Germinal center (tissue), 1 donor: Measurements from ENCODE around the gene LRRC27.

ENCODE experiments used
- DNase-seq: peaks from one replicate; pipeline ENCODE4 v3.0.0; 2012; ENCODE audit warnings: mixed read lengths, low spot score

The LRRC27 gene

DNA sequence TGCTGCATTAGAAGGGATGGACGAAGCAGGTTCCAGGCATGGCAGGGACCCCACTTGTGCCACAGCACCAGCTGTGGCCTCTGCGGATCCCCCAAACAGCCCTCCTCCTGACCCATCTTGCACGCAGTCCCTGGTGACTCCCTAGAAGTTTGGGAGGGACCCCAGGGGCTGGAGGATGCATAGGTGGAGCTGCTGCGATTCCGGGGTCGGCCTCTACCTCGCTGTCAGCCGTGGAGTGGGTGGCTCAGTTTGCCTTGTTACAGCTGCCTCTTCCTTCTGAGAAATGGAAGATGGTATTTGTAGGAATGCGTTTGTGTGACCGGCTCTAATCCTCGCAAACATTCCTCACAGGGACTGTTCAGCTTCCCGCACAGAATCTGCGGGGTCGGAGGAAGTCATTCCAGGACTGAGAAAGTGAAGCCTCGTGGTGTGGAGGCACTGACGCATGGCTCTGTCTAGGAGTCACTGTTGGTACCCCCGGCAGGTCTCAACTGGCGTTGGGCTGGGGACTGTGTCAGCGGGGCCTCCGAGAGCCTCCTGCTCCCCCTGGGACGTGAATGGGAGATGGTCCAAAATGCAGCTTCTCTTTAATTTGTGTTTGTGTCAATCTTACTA, 82.5 kb downstream of the LRRC27 start:
- no peak for DNase-seq

GRCh38 chr10:132415255-132415654, 83.3 kb downstream of the LRRC27 start:
- DNase-seq = no peak

DNA sequence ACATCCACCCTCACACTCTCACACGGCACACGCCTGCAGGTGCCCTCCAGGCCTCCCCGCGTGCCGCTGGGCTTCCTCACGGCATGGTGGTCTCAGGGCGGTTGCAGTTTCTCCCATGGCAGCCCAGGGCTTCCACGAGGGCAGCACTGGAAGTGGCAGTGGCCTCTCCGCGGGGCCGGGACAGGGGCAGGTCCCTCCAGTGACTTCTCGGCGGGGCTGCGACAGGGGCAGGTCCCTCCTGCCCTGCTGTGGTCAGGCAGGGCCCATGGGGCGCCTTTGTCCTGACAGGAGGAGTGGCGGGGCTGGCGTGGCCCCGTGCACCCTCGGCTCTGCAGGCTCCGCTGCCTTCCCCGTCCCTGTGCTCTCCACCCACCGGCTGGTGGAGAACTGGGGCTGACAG, 84.0 kb downstream of the LRRC27 start:
- no peak for DNase-seq

GRCh38 chr10:132416566-132417256, 84.7 kb downstream of the LRRC27 start:
- DNase-seq = no peak

GRCh38 chr10:132417257-132417910, 85.4 kb downstream of the LRRC27 start:
- DNase-seq = no peak

DNA sequence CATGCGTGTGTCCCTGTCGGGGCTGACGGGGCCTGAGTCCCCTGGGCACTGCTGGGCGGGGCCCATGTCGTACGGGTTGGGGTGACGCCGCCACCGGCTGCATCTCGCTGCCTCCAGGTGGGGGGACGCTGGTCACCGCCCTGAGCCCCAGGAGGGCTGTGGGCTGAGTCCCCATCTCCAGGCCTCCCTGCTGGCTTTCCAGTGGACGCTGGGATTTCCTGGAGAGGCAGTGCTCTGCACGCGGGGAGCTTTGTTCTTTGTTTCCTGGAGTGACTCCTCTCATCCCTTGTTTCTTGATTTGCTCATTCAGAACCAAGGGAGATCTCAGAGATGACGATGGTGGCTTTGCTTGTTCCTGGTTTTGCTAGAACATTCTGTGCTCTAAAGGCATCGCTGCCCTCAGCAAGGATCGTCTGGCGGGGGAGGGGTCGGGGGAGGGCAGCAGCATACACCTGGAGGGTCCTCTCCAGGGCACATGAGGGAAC, 86.0 kb downstream of the LRRC27 start:
- DNase-seq = no peak

GRCh38 chr10:132418527-132419416, 86.8 kb downstream of the LRRC27 start:
- DNase-seq = no peak

- DNase-seq = peak; percentile 3
Observed at GRCh38 chr10:132419538-132420468, 87.8 kb downstream of the LRRC27 start.

- peak; percentile 5 for DNase-seq
Observed at GRCh38 chr10:132420469-132420980, 88.5 kb downstream of the LRRC27 start.

DNA sequence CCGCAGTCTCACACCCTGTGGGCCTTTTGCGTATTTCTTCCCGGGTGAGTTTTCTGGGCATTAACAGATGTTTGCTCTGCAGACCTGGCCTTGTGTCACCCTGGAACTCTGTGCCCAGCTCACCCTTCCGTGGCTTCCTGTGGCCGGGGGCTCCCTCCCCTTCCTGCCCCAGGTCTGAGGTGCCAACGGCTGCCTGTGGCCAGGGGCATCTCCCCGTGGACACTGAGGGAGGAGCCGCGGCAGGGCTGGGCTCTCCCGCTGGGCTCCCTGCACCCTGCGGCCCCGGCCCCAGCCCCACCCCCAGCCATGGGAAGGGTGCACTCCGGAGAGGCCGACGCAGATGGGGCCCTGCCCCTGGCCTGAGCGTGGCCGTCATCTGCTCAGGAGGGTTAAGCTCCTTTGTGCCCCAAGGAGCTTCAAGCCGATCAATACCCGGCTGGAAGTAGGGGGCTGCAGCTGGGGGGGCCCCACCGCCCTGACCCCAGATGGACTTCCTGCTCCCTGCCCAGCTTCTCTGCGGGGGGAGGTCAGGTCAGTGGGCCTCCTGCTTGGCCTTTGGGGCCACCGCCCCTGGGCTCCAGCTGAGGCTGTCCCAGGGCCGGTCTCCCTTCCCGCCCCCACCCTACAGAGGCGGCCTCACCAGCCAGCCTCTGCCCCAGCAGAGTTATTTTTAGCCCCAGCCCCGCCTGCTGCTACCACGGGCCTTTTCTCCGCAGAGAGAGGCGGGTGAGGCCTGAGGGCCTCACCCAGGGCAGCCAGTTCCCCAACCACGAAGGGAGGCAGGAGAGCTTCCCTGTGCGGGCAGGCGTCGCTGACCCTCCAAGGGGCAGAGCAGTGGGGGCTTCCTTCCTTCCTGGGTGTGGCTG, 89.2 kb downstream of the LRRC27 start:
- peak; percentile 29 for DNase-seq

DNA sequence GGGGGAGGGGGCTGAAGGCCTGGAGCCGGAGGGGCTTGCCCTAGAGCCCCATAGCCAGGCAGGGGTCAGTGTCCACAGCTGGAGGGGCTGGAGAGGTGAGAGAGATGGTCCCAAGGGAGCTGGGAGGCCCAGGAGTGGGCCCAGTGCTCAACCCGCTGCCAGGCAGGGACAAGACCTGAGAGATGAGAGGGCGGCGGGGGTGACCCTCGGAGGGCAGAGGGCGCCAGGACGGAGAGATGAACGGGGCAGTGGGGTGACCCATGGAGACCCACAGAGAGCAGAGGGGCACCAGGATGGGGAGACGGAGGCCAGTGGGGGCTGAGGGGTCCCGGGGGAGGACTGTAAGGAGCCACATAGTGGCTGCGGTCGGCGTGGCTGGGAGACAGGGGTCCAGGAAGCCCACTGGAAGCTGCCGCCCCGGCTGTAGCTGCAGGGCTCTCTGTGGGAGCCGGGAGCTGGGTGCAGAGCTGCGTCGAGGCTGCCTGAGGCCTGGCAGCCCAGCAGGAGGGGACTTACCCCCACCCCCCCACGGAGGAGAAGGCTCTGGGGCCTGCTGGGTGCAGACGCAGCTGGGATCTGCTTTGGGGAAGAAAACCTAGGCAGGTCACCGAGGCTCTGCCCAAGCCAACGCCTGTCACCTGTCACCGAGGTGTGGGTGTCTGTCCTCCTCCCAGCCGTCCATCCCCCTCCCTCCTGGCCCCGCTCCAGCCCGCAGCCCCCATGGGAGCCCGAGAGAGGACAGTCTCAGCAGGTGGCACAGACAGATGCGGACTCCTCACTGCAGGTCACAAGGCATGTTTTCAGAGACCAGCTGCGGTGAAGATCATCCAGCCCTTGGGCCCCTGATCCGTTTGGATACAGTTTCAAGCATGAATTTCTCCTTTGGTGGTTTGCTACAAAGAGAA, 90.1 kb downstream of the LRRC27 start:
- peak; percentile 14 for DNase-seq

DNA sequence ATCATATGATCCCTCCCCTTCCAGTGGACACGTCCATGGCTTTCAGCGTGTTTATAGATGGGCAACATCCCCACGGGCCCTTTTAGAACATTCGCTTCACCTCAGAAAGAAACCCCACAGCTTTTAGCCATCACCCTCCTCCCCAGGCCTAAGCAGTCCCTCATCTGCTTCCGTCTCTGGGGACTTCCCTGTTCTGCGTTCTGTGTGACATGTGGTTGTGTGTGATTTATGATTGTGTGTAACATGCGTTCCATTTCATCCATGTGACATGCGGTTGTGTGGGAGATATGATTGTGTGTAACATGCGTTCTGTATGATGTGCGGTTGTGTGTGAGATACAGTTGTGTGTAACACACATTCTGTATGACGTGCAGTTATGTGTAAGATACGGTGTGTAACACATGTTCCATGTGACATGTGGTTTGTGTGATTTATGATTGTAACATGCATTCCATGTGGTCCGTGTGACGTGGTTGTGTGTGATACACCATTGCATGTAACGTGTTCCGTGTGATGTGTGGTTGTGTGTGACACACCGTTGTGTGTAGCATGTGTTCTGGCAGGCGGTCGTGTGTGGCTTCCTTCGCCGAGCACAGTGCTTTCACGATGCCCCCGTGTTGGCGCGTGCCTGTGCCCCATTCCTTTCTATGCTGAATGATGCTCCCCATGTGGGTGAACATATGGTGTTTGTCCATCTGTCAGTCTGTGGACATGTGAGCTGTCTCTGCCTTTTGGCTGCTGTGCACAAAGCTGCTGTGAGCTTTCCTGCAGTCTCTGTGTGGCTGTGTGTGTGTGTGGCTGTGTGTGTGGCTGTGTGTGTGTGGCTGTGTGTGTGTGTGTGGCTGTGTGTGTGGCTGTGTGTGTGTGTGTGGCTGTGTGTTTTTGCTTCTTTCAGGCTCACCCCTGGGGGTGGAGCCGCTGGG, 91.2 kb downstream of the LRRC27 start:
- no peak for DNase-seq

- no peak for DNase-seq
Observed at GRCh38 chr10:132423966-132424861, 92.2 kb downstream of the LRRC27 start.

DNA sequence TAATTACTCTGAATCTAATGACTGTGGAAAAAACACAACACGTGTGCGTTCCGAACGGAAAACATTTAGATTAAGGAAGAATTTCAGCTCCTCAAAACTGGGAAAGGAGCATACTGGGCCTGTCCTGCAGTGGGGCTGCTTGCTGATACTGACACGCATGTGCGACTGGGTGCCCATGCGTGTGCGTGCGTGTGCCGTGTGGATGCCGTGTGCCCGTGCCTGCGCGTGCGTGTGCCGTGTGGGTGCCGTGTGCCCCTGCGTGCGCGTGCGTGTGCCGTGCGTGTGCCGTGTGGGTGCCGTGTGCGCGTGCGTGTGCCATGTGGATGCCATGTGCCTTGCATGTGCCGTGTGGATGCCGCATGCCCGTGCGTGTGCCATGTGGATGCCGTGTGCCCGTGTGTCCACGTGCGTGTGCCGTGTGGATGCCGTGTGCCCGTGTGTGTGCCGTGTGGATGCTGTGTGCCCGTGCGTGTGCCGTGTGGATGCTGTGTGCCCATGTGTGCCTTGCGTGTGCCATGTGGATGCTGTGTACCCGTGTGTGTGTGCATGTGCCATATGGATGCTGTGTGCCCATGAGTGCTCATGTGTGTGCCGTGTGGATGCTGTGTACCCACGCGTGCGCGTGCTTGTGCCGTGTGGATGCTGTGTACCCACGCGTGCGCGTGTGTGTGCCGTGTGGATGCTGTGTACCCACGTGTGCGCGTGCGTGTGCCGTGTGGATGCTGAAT, 93.2 kb downstream of the LRRC27 start:
- no peak for DNase-seq

- no peak for DNase-seq
Observed at GRCh38 chr10:132425757-132426155, 93.8 kb downstream of the LRRC27 start.
